ENCODE data around the gene SRP68. TPM values are rescaled to one million over a fixed set of nuclear protein-coding genes. Genes with fewer than 3 reads are reported as not detected.

SRP68 gene
- total RNA-seq, 1 experiment from 2014 or later = 90.7 TPM

DNA sequence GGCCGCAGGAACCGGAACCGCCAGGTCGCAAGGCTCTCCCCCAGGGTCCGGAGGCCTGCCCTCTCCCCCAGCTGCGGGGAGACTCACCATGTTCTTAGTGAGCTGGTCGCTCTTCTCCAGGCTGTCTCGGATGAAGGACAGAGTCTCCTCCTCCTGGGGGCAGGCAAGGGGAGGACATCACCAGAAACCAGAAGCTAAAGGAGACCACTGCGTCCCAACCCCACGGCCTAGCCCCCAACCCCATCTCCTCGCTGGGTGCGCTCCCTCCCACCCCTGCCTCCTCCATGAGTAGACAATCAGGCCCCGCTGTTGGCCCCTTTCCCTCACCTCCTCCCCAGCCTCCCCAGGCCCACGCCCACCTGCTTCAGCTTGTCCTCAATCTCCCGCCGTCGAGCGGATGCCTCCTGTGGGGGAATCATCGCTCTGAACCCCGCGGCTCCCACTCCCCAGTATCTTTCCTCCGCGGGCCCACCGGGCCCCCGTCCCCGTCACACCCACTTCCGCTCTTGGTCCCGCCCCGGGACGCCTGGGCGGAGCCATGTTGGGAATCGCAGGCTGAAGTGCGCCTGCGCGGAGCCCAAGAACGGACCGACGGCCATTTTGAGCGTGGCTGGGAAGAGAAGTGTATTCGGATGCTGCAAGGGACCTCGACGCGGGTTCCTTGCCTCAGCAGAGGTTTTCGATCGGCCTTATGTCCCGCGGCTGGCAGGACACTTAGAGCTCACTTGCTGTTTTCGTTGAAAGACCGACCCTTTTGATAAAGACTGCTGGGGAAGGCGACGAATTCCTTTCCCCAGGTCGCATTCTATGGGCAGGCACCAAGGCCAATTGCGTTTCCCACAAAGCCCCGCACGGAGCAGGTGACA, 31.2 kb upstream of the SRP68 start, which contains the start of gene EXOC7:
TSS of gene EXOC7 (minus strand) at position 514 of the 866 bp plus-strand sequence. CDS start at position 419, 95 bp downstream.
- H3K27ac Mint-ChIP-seq = peak within 1 kb of the TSS; percentile 97
- H3K9me3 Mint-ChIP-seq = no peaks in the 10 kb centered on the region
- peak; percentile 92 for DNase-seq (ENCODE audit: low spot score)
- ATAC-seq = peak; percentile 72
- ChIA-PET CTCF (interaction anchor here (0.7 to 3.0 kb wide), 12 partner anchors 18 to 198 kb away, joined by 3 to 19 read pairs (median 3); no protein-coding TSS in a partner anchor), POLR2A (interaction anchor here (0.9 to 1.0 kb wide), 2 partner anchors 27 to 459 kb away, joined by 3 read pairs; no protein-coding TSS in a partner anchor)
- peak within 1 kb of the TSS; percentile 88 for H3K4me3 Mint-ChIP-seq
- peaks cover 28% of the 10 kb centered on the region for H3K4me1 Mint-ChIP-seq
- no peaks in the 10 kb centered on the region; the same call in 1 of the 2 replicates for H3K27me3 Mint-ChIP-seq (ENCODE audit: low read depth)
- H3K36me3 Mint-ChIP-seq = peaks cover 29% of the 10 kb centered on the region
- TF ChIP-seq ETV6 (CRISPR knock-in tag; IDR thresholded peaks at IDR 0.05) (peak; percentile 85), ZNF423 (CRISPR knock-in tag; IDR thresholded peaks at IDR 0.05) (no peak), ZNF263 (CRISPR knock-in tag; IDR thresholded peaks at IDR 0.05; ENCODE audit: low read depth) (no peak), FOXK1 (CRISPR knock-in tag; IDR thresholded peaks at IDR 0.05) (peak; percentile 39; the same call in 1 of the 2 replicates), TEAD4 (CRISPR knock-in tag; IDR thresholded peaks at IDR 0.05) (0 out of 2 replicates have a peak, but pooled peaks have one; percentile 7), GABPB1 (CRISPR knock-in tag; IDR thresholded peaks at IDR 0.05) (peak; percentile 65; the same call in 1 of the 2 replicates), RELA (CRISPR knock-in tag; IDR thresholded peaks at IDR 0.05; ENCODE audit: borderline replicate concordance) (no peak), ZNF232 (CRISPR knock-in tag; IDR thresholded peaks at IDR 0.05) (peak; percentile 55; the same call in 1 of the 2 replicates), HMGA2 (CRISPR knock-in tag; IDR thresholded peaks at IDR 0.05) (no peak), CDX4 (CRISPR knock-in tag; IDR thresholded peaks at IDR 0.05; ENCODE audit: borderline replicate concordance) (no peak), FOXP4 (CRISPR knock-in tag; IDR thresholded peaks at IDR 0.05) (peak; percentile 45; the same call in 1 of the 2 replicates), SP1 (CRISPR knock-in tag; conservative IDR thresholded peaks at IDR 0.05) (peak; percentile 77), TEAD1 (CRISPR knock-in tag; IDR thresholded peaks at IDR 0.05) (peak; percentile 36; the same call in 1 of the 2 replicates), ZNF317 (CRISPR knock-in tag; IDR thresholded peaks at IDR 0.05; ENCODE audit: borderline replicate concordance, low read depth) (no peak), E2F1 (CRISPR knock-in tag; IDR thresholded peaks at IDR 0.05) (0 out of 2 replicates have a peak, but pooled peaks have one; percentile 24)
- TF ChIP-seq, protein P1, sequence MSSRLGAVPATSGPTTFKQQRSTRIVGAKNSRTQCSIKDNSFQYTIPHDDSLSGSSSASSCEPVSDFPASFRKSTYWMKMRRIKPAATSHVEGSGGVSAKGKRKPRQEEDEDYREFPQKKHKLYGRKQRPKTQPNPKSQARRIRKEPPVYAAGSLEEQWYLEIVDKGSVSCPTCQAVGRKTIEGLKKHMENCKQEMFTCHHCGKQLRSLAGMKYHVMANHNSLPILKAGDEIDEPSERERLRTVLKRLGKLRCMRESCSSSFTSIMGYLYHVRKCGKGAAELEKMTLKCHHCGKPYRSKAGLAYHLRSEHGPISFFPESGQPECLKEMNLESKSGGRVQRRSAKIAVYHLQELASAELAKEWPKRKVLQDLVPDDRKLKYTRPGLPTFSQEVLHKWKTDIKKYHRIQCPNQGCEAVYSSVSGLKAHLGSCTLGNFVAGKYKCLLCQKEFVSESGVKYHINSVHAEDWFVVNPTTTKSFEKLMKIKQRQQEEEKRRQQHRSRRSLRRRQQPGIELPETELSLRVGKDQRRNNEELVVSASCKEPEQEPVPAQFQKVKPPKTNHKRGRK (CRISPR knock-in tag; IDR thresholded peaks at IDR 0.05; ENCODE audit: borderline replicate concordance) = no peak
- TF ChIP-seq, protein P2, sequence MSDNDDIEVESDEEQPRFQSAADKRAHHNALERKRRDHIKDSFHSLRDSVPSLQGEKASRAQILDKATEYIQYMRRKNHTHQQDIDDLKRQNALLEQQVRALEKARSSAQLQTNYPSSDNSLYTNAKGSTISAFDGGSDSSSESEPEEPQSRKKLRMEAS (CRISPR knock-in tag; IDR thresholded peaks at IDR 0.05) = peak; percentile 76; the same call in 1 of the 2 replicates
- TF ChIP-seq, protein P3, sequence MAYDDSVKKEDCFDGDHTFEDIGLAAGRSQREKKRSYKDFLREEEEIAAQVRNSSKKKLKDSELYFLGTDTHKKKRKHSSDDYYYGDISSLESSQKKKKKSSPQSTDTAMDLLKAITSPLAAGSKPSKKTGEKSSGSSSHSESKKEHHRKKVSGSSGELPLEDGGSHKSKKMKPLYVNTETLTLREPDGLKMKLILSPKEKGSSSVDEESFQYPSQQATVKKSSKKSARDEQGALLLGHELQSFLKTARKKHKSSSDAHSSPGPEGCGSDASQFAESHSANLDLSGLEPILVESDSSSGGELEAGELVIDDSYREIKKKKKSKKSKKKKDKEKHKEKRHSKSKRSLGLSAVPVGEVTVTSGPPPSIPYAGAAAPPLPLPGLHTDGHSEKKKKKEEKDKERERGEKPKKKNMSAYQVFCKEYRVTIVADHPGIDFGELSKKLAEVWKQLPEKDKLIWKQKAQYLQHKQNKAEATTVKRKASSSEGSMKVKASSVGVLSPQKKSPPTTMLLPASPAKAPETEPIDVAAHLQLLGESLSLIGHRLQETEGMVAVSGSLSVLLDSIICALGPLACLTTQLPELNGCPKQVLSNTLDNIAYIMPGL (CRISPR knock-in tag; IDR thresholded peaks at IDR 0.05) = peak; percentile 18; the same call in 1 of the 2 replicates
- TF ChIP-seq, protein P4, sequence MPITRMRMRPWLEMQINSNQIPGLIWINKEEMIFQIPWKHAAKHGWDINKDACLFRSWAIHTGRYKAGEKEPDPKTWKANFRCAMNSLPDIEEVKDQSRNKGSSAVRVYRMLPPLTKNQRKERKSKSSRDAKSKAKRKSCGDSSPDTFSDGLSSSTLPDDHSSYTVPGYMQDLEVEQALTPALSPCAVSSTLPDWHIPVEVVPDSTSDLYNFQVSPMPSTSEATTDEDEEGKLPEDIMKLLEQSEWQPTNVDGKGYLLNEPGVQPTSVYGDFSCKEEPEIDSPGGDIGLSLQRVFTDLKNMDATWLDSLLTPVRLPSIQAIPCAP (CRISPR knock-in tag; IDR thresholded peaks at IDR 0.05) = no peak
- TF ChIP-seq, protein P5, sequence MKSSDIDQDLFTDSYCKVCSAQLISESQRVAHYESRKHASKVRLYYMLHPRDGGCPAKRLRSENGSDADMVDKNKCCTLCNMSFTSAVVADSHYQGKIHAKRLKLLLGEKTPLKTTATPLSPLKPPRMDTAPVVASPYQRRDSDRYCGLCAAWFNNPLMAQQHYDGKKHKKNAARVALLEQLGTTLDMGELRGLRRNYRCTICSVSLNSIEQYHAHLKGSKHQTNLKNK (CRISPR knock-in tag; IDR thresholded peaks at IDR 0.05) = no peak
- TF ChIP-seq, protein P6, sequence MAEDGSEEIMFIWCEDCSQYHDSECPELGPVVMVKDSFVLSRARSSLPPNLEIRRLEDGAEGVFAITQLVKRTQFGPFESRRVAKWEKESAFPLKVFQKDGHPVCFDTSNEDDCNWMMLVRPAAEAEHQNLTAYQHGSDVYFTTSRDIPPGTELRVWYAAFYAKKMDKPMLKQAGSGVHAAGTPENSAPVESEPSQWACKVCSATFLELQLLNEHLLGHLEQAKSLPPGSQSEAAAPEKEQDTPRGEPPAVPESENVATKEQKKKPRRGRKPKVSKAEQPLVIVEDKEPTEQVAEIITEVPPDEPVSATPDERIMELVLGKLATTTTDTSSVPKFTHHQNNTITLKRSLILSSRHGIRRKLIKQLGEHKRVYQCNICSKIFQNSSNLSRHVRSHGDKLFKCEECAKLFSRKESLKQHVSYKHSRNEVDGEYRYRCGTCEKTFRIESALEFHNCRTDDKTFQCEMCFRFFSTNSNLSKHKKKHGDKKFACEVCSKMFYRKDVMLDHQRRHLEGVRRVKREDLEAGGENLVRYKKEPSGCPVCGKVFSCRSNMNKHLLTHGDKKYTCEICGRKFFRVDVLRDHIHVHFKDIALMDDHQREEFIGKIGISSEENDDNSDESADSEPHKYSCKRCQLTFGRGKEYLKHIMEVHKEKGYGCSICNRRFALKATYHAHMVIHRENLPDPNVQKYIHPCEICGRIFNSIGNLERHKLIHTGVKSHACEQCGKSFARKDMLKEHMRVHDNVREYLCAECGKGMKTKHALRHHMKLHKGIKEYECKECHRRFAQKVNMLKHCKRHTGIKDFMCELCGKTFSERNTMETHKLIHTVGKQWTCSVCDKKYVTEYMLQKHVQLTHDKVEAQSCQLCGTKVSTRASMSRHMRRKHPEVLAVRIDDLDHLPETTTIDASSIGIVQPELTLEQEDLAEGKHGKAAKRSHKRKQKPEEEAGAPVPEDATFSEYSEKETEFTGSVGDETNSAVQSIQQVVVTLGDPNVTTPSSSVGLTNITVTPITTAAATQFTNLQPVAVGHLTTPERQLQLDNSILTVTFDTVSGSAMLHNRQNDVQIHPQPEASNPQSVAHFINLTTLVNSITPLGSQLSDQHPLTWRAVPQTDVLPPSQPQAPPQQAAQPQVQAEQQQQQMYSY (CRISPR knock-in tag; IDR thresholded peaks at IDR 0.05) = peak; percentile 47; the same call in 1 of the 2 replicates
